Hypothalamus (tissue), 51 donors: ENCODE measurements around the gene SOS1.

ENCODE experiments used
- DNase-seq, 51 donors: peaks; one replicate each; lab custom pipeline; 2025; lab: John Stamatoyannopoulos, UW

The SOS1 gene

GRCh38 chr2:38978296-38978903 lies 142.5 kb downstream of the SOS1 start:
- peak in 2 of 51 donors; percentile 5 to 25 for DNase-seq

- no peak for DNase-seq
Observed at GRCh38 chr2:38977047-38977446, 143.8 kb downstream of the SOS1 start.

GRCh38 chr2:38975042-38975441 lies 145.8 kb downstream of the SOS1 start:
- DNase-seq, result no peak

- DNase-seq, result no peak
Observed at GRCh38 chr2:38973266-38973665, 147.6 kb downstream of the SOS1 start.

GRCh38 chr2:38971377-38971776 lies 149.5 kb downstream of the SOS1 start:
- DNase-seq, result no peak

- no peak for DNase-seq
Observed at GRCh38 chr2:38968021-38968420, 152.8 kb downstream of the SOS1 start.

GRCh38 chr2:38966678-38967077 lies 154.2 kb downstream of the SOS1 start:
- no peak for DNase-seq

GRCh38 chr2:38966006-38966405 lies 154.8 kb downstream of the SOS1 start:
- DNase-seq, result no peak

GRCh38 chr2:38960609-38961320 lies 160.1 kb downstream of the SOS1 start:
- peak in 1 of 51 donors; percentile 11 for DNase-seq

- DNase-seq, result peak in 34 of 51 donors; percentile 2 to 61 (median 22)
Observed at GRCh38 chr2:38959938-38960608, 160.8 kb downstream of the SOS1 start.

- no peak for DNase-seq
Observed at GRCh38 chr2:38959466-38959865, 161.4 kb downstream of the SOS1 start.

- no peak for DNase-seq
Observed at GRCh38 chr2:38957972-38958371, 162.9 kb downstream of the SOS1 start.

- DNase-seq, result no peak
Observed at GRCh38 chr2:38951766-38952165, 169.1 kb downstream of the SOS1 start.

GRCh38 chr2:38948995-38949394 lies 171.9 kb downstream of the SOS1 start:
- no peak for DNase-seq

- DNase-seq, result no peak
Observed at GRCh38 chr2:38948387-38948882, 172.4 kb downstream of the SOS1 start.

GRCh38 chr2:38947241-38948239 lies 173.3 kb downstream of the SOS1 start:
- DNase-seq, result peak in 38 of 51 donors; percentile 1 to 69 (median 36)

GRCh38 chr2:38945911-38946310 lies 174.9 kb downstream of the SOS1 start:
- no peak for DNase-seq

- no peak for DNase-seq
Observed at GRCh38 chr2:38945372-38945771, 175.5 kb downstream of the SOS1 start.

GRCh38 chr2:38943784-38944183 lies 177.1 kb downstream of the SOS1 start:
- DNase-seq, result no peak

GRCh38 chr2:38940746-38941145 lies 180.1 kb downstream of the SOS1 start:
- DNase-seq, result no peak
